Body of pancreas (tissue), 4 donors: ENCODE measurements around the gene TAOK3.

Source experiments
- POLR2A ChIP-seq, 3 donors: fragments of 450-650 bp; IDR thresholded peaks; one replicate each; pipeline ENCODE4 v1.6.1; 2016; ENCODE audit warnings: antibody characterized with exemption in 3 of 3, mild to moderate bottlenecking in 2 of 3
- TF ChIP-seq, protein P1 (sequence below), 7 experiments: fragments of 450-650 bp in 4 of 7; fragments of 200-600 bp in 3 of 7; sonication (generic) in 3 of 7; IDR thresholded peaks; one replicate each; pipeline ENCODE4 v1.5.1; 2016 to 2019; ENCODE audit warnings: antibody characterized with exemption in 7 of 7

DNA sequence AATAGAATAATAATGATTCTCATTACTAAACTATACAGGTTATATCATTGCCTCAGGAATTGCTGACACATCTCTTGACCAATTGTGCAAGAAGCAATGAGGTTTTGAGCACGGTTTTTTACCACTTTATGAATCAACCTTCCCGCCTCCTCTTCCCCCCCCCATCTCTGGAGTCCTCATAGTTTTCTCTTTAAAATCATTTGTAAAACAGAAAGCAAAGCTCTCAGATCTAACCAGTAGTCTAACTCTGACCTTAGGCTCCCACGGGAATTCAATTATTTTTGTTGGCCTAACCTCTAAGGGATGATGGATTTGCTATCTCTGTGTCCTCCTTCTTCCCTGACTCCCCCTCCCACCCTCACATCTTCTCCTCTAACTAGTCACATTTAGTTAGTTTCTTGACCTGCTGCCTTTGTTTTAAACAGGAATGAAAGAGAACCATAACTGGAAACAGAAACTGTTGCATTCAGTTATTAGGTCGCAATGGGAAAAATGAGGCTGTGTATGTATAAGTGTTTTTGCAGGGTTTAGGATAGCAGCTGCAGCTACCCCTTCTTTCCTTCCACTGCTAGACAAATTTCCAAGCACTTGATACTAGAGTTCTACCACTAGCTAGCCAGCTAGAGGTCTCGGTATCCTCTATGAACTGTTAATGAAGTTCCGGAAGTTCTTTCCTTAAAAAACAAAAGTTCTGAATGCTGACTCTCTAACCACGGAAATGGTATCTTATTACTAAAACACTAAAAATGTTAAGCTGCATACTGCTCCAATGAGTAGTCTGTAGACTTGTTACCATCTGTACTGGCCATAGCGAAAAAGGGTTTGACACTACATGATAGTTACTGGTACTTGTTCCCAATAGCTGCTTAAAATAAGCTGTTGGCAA lies 65.4 kb downstream of the TAOK3 start:
- TF ChIP-seq, protein P1, sequence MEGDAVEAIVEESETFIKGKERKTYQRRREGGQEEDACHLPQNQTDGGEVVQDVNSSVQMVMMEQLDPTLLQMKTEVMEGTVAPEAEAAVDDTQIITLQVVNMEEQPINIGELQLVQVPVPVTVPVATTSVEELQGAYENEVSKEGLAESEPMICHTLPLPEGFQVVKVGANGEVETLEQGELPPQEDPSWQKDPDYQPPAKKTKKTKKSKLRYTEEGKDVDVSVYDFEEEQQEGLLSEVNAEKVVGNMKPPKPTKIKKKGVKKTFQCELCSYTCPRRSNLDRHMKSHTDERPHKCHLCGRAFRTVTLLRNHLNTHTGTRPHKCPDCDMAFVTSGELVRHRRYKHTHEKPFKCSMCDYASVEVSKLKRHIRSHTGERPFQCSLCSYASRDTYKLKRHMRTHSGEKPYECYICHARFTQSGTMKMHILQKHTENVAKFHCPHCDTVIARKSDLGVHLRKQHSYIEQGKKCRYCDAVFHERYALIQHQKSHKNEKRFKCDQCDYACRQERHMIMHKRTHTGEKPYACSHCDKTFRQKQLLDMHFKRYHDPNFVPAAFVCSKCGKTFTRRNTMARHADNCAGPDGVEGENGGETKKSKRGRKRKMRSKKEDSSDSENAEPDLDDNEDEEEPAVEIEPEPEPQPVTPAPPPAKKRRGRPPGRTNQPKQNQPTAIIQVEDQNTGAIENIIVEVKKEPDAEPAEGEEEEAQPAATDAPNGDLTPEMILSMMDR (IDR thresholded peaks at IDR 0.05), result no peak
- TF ChIP-seq POLR2A (IDR thresholded peaks at IDR 0.05), result no peak
